Heart left ventricle (tissue), 13 donors: ENCODE results near the gene IL36A.

Experiments
- POLR2A ChIP-seq, 2 donors: fragments of 450-650 bp; IDR thresholded peaks; one replicate each; pipeline ENCODE4 v1.6.1; 2017; ENCODE audit warnings: antibody characterized with exemption in 2 of 2, mild to moderate bottlenecking in 2 of 2, moderate library complexity in 2 of 2
- TF ChIP-seq, protein P1 (sequence below), 12 donors: fragments of 200-600 bp; sonication (generic) in 4 of 12; IDR thresholded peaks; one replicate each; pipeline versions ENCODE4 v1.5.0 to v1.8.0; 2018 to 2022; ENCODE audit warnings: antibody characterized with exemption in 12 of 12, mild to moderate bottlenecking in 5 of 12
- donor health status: ischemic (EF 13 %, LVEDD 7.1; RV severe dilation, severe dysfunction).
- donor health status: DM: no; HTN: yes; CAD: no.
- donor health status: DM: no; HTN: no; CAD: no.
- donor health status: ischemic (EF 25% LVEDD 6.9; RV normal size, moderate dysfunction).
- donor health status: ischemic (EF 25% LVEDD 5.7; RV mildly dilated, moderate dysfunction).
- donor health status: ischemic (EF 35%, LVEDD 5.7; RV mildly dilated, moderate dysfunction).
- donor health status: nonischemic (EF 11% LVEDD 7.7; RV severe dilation, severe dysfunction).
- donor health status: DM: yes; HTN: yes; CAD: no.
- donor health status: PGD.
- donor health status: ischemic (EF 29% LVEDD 5.4; RV normal size, mild dysfunction).
- donor health status: nonischemic (EF 23%, LVEDD 6.1; RV moderate dilation, normal function).

DNA sequence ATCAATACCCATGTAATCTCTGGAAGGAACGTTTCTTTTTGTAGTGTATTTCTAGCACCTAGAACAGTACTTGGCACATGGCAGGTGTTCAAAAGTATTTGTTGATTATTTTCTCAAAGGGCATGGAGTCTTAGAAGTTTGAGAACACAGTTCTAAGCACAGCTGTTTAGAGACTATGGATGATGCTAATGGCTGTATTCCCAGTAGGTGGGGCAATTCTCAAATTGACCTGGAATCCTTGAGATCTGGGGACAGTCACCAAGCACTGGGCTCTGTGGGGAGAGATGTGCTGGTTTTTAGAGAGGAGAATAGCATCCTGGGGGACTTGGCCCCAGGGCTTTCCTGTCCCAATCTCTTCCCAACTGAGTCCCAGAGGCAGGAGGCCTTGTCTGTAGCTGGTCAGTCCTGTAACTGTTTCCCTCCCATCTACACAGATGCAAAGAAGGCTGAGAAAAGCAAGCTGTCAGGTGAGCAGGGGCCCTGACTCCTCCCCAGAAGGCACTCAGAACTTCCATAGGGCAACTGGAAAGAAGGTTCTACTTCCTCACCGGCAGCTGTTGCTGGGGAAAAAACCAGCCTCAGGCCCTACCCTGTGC is 44.9 kb upstream of the IL36A start:
- TF ChIP-seq, protein P1, sequence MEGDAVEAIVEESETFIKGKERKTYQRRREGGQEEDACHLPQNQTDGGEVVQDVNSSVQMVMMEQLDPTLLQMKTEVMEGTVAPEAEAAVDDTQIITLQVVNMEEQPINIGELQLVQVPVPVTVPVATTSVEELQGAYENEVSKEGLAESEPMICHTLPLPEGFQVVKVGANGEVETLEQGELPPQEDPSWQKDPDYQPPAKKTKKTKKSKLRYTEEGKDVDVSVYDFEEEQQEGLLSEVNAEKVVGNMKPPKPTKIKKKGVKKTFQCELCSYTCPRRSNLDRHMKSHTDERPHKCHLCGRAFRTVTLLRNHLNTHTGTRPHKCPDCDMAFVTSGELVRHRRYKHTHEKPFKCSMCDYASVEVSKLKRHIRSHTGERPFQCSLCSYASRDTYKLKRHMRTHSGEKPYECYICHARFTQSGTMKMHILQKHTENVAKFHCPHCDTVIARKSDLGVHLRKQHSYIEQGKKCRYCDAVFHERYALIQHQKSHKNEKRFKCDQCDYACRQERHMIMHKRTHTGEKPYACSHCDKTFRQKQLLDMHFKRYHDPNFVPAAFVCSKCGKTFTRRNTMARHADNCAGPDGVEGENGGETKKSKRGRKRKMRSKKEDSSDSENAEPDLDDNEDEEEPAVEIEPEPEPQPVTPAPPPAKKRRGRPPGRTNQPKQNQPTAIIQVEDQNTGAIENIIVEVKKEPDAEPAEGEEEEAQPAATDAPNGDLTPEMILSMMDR (IDR thresholded peaks at IDR 0.05), result no peak
- TF ChIP-seq POLR2A (IDR thresholded peaks at IDR 0.05), result no peak
